HG03521 (cell line): Measurements from ENCODE around the gene MON2.
A peak's percentile ranks its signal among the peaks of the same experiment; 100 is the strongest.

Experiments used
- ATAC-seq: cut with Tn5 transposase; IDR thresholded peaks from one replicate; pipeline ENCODE4 v1.9.1; 2021; ENCODE audit warnings: mild to moderate bottlenecking, moderate library complexity; ENCODE audit not compliant: unreplicated experiment

MON2 gene

DNA sequence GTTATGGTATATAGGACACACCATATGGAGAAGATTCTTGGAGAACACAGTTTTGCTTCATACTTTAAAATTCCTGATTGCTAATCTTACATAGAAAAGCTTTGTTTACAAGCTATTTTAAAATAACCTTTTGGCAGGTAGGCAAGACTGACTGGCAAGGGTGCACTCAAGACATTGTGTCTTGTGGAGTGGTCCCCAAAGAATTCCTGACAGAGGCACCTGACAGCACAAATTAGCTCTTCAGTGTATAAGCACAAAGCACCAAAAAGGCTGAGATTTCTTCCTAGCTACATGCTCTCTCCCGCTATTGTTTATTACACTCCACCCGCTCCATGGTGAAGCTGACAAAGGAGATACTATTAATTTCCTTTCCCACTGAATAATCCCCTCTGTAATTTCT lies 139.4 kb downstream of the MON2 start:
- ATAC-seq: no peak

GRCh38 chr12:62606654-62607053 lies 140.0 kb downstream of the MON2 start:
- no peak for ATAC-seq

DNA sequence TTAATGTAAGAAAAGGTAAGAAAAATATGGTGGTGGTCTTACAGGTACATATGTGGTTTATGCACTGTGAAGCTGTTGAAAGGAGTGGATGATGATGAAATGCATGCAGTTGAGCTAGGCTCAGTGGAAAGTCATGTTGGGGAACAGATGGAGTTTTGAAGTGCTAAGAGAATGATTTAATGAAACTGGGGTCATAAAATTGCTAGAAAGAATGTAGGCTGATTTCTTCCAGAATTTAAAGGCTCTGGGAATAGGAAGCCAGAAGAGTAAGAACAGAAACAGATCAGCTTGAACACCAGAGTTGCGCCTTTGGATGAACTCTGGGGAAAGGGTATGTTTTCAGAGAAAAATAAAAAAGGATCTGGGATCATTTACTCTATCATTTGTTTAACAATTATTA lies 146.5 kb downstream of the MON2 start:
- ATAC-seq: no peak

- no peak for ATAC-seq
Observed at GRCh38 chr12:62618319-62618718, 151.7 kb downstream of the MON2 start.

- no peak for ATAC-seq
Observed at GRCh38 chr12:62618930-62619329, 152.3 kb downstream of the MON2 start.

DNA sequence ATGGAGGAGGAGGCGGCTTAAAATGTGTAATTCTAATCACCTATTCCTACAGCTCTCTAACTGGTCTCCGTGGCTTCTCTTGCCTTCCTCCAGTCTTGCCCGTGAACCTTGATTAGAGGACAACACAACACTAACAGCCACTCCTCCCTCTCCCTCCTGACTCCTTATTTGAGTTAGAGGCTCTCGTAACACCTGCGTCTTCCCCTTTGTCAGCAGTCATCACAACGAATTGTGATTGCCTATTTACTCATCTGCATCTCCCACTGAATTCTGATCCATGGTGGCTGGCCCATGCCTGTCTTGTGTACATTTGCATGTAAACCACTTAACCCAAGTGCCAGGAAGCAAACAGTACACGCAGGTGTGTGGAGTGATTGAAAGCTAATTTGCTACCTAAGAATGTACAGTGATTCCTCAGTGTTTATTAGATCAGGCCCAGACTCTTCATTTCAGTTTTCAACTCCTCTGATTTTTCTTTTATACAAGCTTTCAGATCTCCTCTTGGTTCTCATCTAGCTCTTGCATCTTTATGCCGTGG lies 154.5 kb downstream of the MON2 start:
- ATAC-seq: no peak

GRCh38 chr12:62622177-62622576 lies 155.6 kb downstream of the MON2 start:
- ATAC-seq: no peak

GRCh38 chr12:62625228-62625627 lies 158.6 kb downstream of the MON2 start:
- no peak for ATAC-seq

DNA sequence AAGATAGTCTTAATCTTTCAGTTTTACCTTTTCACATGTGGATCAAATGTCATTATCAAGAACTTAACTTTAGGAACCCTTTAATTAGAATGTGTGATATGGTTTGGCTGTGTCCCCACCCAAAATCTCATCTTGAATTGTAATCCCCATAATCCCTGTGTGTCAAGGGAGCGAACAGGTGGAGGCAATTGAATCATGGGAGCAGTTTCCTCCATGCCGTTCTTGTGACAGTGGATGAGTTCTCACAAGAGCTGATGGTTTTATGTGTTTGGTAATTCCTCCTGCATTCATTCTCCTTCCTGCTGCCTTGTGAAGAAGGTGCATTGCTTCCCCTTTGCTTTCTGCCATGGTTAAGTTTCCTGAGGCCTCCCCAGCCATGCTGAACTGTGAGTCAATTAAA lies 160.6 kb downstream of the MON2 start:
- ATAC-seq: no peak

- no peak for ATAC-seq
Observed at GRCh38 chr12:62629413-62629812, 162.8 kb downstream of the MON2 start.

GRCh38 chr12:62629971-62630739 lies 163.5 kb downstream of the MON2 start:
- ATAC-seq: no peak

- ATAC-seq: no peak
Observed at GRCh38 chr12:62631471-62632410, 165.1 kb downstream of the MON2 start.

DNA sequence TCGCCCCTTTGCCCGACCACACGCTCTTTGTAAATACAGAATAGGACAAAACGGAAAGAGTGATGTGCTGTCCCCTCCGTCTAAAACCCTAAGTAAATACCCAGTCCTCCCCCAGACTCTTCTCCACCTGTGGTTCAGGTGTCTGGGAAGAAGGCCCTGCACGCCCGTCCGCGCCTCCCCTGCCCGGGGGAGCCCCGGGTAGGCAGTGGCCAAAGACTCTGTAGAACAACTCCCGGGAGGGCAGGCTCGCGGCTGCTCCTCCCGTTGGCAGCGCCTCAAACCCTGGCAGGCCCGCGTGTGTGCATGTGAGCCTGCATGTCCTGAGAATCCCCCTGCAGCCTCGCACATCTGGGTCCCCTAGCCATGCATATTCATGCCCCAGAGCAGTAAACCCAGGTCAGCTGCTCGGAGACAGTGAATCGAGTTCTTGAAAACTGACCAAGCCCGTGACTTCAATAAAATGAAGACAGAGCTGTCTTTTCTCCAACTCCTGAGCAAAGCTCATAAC lies 165.8 kb downstream of the MON2 start:
- no peak for ATAC-seq

DNA sequence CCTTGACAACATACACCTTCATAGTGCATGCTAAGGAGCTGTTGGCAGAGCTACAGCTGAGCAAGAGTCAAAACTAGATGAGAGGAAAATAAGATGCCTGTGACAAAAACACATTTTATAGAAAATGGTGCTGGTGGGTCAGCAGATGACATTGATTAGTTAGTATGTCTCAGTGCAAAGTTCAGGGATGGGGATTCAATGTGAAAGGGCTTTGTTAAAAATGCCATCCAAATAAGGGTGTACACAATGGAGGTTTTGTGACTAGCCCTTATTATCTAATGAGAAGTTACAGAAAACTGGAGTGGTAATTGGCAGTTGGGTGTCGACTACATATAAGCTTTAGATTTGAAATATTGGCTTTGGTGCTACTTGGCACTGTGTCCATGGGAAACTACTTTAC lies 169.0 kb downstream of the MON2 start:
- ATAC-seq: no peak

- ATAC-seq: no peak
Observed at GRCh38 chr12:62637679-62638078, 171.1 kb downstream of the MON2 start.

- ATAC-seq: peak; percentile 85
Observed at GRCh38 chr12:62640910-62641448, 174.4 kb downstream of the MON2 start.

DNA sequence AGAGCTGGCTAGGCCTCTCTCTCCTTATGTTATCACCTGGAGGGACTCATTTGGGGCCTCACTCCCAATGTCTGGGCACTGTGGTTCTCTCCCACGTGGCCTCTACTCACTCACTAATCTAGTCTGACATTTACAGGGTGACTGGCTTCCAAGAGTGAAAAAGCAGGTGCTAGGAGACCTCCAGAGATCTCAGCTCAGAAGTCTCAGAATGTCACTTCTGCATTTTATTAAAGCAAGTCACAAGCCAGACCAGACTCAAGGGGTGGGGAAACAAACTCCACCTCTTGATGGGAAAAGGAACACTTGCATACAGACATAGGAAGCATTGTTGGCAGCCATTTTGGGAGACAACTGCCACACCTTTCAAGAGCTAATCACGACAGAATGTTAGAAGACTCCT lies 175.9 kb downstream of the MON2 start:
- no peak for ATAC-seq

DNA sequence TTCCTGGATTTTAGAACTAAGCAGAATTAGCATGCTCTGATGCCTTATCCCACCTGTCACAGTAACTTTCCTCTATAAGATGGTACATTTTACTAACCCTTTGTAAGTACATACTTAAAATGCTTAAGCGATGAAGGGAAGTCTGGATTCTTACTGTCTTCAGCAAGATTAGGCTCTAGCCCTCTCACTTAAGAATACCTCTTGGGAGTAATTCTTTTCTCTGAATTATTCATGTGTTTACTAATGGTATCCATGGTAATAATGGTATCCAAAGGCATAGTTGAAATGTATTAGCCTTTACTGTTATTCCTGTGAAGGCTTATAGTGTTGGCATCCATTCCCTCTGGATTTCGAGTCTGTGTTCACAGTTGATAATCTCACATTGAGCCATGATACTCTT lies 176.9 kb downstream of the MON2 start:
- ATAC-seq: no peak

DNA sequence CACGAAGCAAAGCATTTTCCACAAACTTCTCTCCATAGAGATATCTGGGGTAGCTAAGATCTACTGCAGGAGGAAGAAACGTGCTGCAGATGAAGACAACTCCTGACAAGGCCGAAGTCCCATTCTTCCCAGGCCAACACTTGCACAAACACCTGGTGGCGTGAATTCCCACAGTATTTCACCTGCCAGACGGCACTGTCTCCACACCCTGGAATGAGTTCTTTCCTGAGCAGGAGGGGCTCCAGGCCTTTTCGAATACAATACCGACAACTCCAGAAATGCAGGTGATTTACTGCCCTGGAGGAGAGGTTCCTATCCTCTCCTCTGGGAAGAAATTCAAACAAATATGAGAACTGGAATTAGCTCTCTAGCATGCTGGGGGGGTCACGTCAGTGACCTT lies 179.9 kb downstream of the MON2 start:
- no peak for ATAC-seq

DNA sequence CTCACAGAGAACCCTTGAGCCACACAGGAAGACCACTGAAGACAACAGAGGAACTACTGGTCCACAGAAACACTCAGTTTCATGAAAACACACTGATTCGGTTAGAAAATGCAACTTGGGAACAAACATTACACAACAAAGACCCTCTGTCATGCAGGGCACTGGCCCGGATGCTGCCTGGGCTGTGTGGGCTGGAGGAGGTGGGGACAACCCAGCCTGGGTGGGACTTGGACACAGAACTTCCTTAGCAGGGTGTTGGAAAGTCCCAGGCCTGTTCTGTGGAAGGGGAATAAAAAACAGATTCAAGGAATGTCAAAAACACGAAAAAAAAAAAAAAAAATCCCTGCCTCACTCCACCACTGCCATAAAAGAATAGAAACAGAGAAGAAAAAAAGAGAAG lies 181.0 kb downstream of the MON2 start:
- no peak for ATAC-seq

- no peak for ATAC-seq
Observed at GRCh38 chr12:62649412-62650138, 182.9 kb downstream of the MON2 start.
